ENCODE measurements around the gene PGBD2. TPM values are rescaled to one million over a fixed set of nuclear protein-coding genes. Genes with fewer than 3 reads are reported as not detected.

Gene PGBD2
- total and polyA plus RNA-seq, 9 of the 15 experiments (the other 6 are each of a cell fraction or from before 2014, with no cell fraction given) = 11.9 to 21.8 (median 14.7) TPM

GRCh38 chr1:248873409-248873992 is 32.5 kb upstream of the PGBD2 start (continued):
- TF ChIP-seq CTCF (IDR thresholded peaks at IDR 0.05 in 2 of 3, conservative IDR thresholded peaks at IDR 0.05 in 1 of 3; ENCODE audit: insufficient read depth in 2 of 3, low read depth in 1 of 3, low read length in 3 of 3) = peak in 1 of 3 experiments; percentile 4; a peak in 2 of 6 replicates
- peak; percentile 73 for TF ChIP-seq EP300 (IDR thresholded peaks at IDR 0.05; ENCODE audit: low read length)
- TF ChIP-seq ZFP1 (CRISPR knock-in tag; IDR thresholded peaks at IDR 0.05) = no peak
- TF ChIP-seq BMI1 (IDR thresholded peaks at IDR 0.05; ENCODE audit: low read length) = no peak

GRCh38 chr1:248873993-248874533 is 32.0 kb upstream of the PGBD2 start:
- peak overlapping the region; percentile 98 for H3K27ac ChIP-seq (ENCODE audit: extremely low read depth, low read depth, low read length)
- CTCF ChIA-PET (ENCODE audit: low intra/inter-chr PET ratio) = no interaction called here
- no peaks in the 10 kb centered on the region for H3K36me3 ChIP-seq (ENCODE audit: control insufficient read depth, insufficient read depth, low read length)
- H3K27me3 ChIP-seq (ENCODE audit: control insufficient read depth in 2 of 2, insufficient read depth in 2 of 2, low read length in 2 of 2) = no peaks in the 10 kb centered on the region
- H3K9me3 ChIP-seq (replicated peaks; ENCODE audit: control insufficient read depth, insufficient read depth, low read depth, low read length) = no peaks in the 10 kb centered on the region
- H4K20me1 ChIP-seq (replicated peaks; ENCODE audit: control insufficient read depth, insufficient read depth, low read length) = no peaks in the 10 kb centered on the region
- ATAC-seq (peak; percentile 80), FAIRE-seq (no peak), DNase-seq (ENCODE audit: extremely low read depth in 1 of 4, low spot score in 3 of 4) (peak; percentile 65 to 92 (median 69))
- H3K9me1 ChIP-seq (ENCODE audit: control insufficient read depth, insufficient read depth, low read length) = no peaks in the 10 kb centered on the region
- peak overlapping the region; percentile 97 to 99; a peak in 3 of 4 replicates for H3K9ac ChIP-seq (ENCODE audit: insufficient read depth in 1 of 2, low read depth in 2 of 2, low read length in 2 of 2)
- intact Hi-C loops (cut with micrococcal nuclease) (loop anchor here (1.0 kb wide), 5 partner anchors 11 to 36 kb away; partner anchors contain the start of genes PGBD2, ZNF672 and ZNF692), in situ Hi-C loops (cut with MboI) (no loop called here)
- H3K4me3 ChIP-seq = peak overlapping the region; percentile 79
- H3K4me2 ChIP-seq (ENCODE audit: insufficient read depth, low read length) = peak overlapping the region; percentile 99
- no peaks in the 10 kb centered on the region for H3K79me2 ChIP-seq (ENCODE audit: control insufficient read depth, insufficient read depth, low read length)
- peaks cover 16 to 21% of the 10 kb centered on the region in 2 experiments for H3K4me1 ChIP-seq (replicated peaks in 1 of 2; ENCODE audit: control insufficient read depth in 2 of 2, insufficient read depth in 2 of 2, low read length in 2 of 2)
- BruUV-seq (replicated peaks) = no TSS peak
- WGBS (ENCODE audit: insufficient coverage, low coverage, missing lambda C conversion rate) = under 1% methylated on average over 23 of the region's 23 CpGs
- H2AFZ ChIP-seq (ENCODE audit: low read depth, low read length) = peak overlapping the region; percentile 75
- POLR2A ChIA-PET = interaction anchor here (0.6 to 8.6 kb wide), 13 partner anchors 8 to 274 kb away, joined by 3 to 71 read pairs (median 4); partner anchors contain the start of genes PGBD2, ZNF672 and ZNF692
- TF ChIP-seq GTF2F1 (IDR thresholded peaks at IDR 0.05; ENCODE audit: low read depth, low read length) = no peak; the same call in 1 of the 2 replicates
- TF ChIP-seq CREM (IDR thresholded peaks at IDR 0.05; ENCODE audit: low read depth) = peak; percentile 94
- 0 out of 2 replicates have a peak, but pooled peaks have one; percentile 71 for TF ChIP-seq ZHX1 (conservative IDR thresholded peaks at IDR 0.05; ENCODE audit: low read length)
- TF ChIP-seq, protein P1, sequence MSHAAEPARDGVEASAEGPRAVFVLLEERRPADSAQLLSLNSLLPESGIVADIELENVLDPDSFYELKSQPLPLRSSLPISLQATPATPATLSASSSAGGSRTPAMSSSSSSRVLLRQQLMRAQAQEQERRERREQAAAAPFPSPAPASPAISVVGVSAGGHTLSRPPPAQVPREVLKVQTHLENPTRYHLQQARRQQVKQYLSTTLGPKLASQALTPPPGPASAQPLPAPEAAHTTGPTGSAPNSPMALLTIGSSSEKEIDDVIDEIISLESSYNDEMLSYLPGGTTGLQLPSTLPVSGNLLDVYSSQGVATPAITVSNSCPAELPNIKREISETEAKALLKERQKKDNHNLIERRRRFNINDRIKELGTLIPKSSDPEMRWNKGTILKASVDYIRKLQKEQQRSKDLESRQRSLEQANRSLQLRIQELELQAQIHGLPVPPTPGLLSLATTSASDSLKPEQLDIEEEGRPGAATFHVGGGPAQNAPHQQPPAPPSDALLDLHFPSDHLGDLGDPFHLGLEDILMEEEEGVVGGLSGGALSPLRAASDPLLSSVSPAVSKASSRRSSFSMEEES (CRISPR knock-in tag; IDR thresholded peaks at IDR 0.05) = no peak
- no peak for TF ChIP-seq SAFB2 (IDR thresholded peaks at IDR 0.05; ENCODE audit: borderline replicate concordance, low read depth, low read length, severe bottlenecking)
- TF ChIP-seq ZNF766 (CRISPR knock-in tag; conservative IDR thresholded peaks at IDR 0.05) = no peak
- TF ChIP-seq GABPA (tag; conservative IDR thresholded peaks at IDR 0.05; ENCODE audit: low read depth) = no peak; the same call in none of the 2 replicates
